K562 (cell line): ENCODE results near the gene IFNA1.
"Not testable (repeated sequence)": the region's sequence is repeated elsewhere in the genome, so short reads cannot be mapped to it uniquely, and the experiment has no call there.

Experiments used
- BMI1 ChIP-seq: fragments of 150-350 bp; IDR thresholded peaks from 2 replicates; pipeline ENCODE4 v1.6.1; 2014; ENCODE audit warnings: low read length
- CTCF ChIP-seq, 3 experiments: IDR thresholded peaks in 2 of 3; conservative IDR thresholded peaks in 1 of 3; 2 replicates each; pipeline ENCODE4 v1.5.1; 2011 to 2012; ENCODE audit warnings: low read length in 3 of 3, mild to moderate bottlenecking in 3 of 3, control low read depth in 2 of 3, improper control_type of control experiment in 1 of 3, inconsistent platforms in 1 of 3, low read depth in 1 of 3, mixed read lengths in 1 of 3, moderate library complexity in 1 of 3; ENCODE audit not compliant: insufficient read depth in 2 of 3
- ELF1 ChIP-seq: fragments of 200-800 bp; sonication (Bioruptor generic); IDR thresholded peaks from 2 replicates; pipeline ENCODE4 v1.6.1; 2016; ENCODE audit warnings: missing genetic modification characterization, missing compliant biosample characterization
- EP300 ChIP-seq: IDR thresholded peaks from 2 replicates; pipeline ENCODE4 v1.6.1; 2012; ENCODE audit warnings: low read length, improper control_type of control experiment
- POLR2A ChIP-seq: fragments of 450-650 bp; conservative IDR thresholded peaks from 2 replicates; pipeline ENCODE4 v1.6.1; 2016
- SRSF9 ChIP-seq: fragments of 200-400 bp; formaldehyde crosslinking; IDR thresholded peaks from 2 replicates; pipeline ENCODE4 v1.6.1; 2017; ENCODE audit warnings: low read depth, low read length, borderline replicate concordance
- ZFX ChIP-seq: sonication (generic); formaldehyde crosslinking; IDR thresholded peaks from 2 replicates; pipeline ENCODE4 v1.8.0; 2022; ENCODE audit warnings: mild to moderate bottlenecking, missing genetic modification reagents, moderate library complexity
- TF ChIP-seq, protein P1 (sequence below): fragments of 450-650 bp; conservative IDR thresholded peaks from 2 replicates; pipeline ENCODE4 v1.6.1; 2016; ENCODE audit warnings: missing genetic modification characterization, low read depth, mild to moderate bottlenecking, missing compliant biosample characterization, moderate library complexity
- TF ChIP-seq, protein P2 (sequence below), 2 experiments: fragments of 450-650 bp; conservative IDR thresholded peaks; 2 replicates each; pipeline ENCODE4 v1.6.1; 2017; ENCODE audit warnings: mild to moderate bottlenecking in 2 of 2, moderate library complexity in 2 of 2
- TF ChIP-seq, protein P3 (sequence below): sonication (generic); formaldehyde crosslinking; IDR thresholded peaks from 2 replicates; pipeline ENCODE4 v1.8.0; 2022; ENCODE audit warnings: mild to moderate bottlenecking, missing genetic modification reagents, borderline replicate concordance

DNA sequence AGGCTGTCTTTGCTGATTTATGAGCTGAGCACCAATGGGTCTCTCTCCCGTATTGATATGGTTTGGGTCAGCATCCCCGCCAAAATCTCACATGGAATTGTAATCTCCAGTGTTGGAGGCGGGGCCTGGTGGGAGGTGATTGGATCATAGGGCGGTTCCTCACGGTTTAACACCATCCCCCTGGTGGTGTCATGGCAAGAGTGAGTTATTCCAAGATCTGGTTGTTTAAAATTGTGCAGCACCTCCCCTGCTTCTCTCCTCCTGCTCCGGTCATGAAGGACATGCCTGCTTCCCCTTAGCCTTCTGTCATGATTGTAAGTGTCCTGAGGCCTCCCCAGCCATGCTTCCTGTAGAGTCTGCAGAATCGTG is 5.2 kb upstream of the IFNA1 start:
- TF ChIP-seq ELF1; BMI1; CTCF (IDR thresholded peaks at IDR 0.05 in 2 of 3, conservative IDR thresholded peaks at IDR 0.05 in 1 of 3; ENCODE audit: insufficient read depth in 2 of 3, low read depth in 1 of 3, low read length in 3 of 3); ZFX (CRISPR knock-in tag); POLR2A; SRSF9; EP300: not testable (repeated sequence)
- TF ChIP-seq, protein P1, sequence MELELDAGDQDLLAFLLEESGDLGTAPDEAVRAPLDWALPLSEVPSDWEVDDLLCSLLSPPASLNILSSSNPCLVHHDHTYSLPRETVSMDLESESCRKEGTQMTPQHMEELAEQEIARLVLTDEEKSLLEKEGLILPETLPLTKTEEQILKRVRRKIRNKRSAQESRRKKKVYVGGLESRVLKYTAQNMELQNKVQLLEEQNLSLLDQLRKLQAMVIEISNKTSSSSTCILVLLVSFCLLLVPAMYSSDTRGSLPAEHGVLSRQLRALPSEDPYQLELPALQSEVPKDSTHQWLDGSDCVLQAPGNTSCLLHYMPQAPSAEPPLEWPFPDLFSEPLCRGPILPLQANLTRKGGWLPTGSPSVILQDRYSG (tag) = not testable (repeated sequence)
- TF ChIP-seq, protein P2, sequence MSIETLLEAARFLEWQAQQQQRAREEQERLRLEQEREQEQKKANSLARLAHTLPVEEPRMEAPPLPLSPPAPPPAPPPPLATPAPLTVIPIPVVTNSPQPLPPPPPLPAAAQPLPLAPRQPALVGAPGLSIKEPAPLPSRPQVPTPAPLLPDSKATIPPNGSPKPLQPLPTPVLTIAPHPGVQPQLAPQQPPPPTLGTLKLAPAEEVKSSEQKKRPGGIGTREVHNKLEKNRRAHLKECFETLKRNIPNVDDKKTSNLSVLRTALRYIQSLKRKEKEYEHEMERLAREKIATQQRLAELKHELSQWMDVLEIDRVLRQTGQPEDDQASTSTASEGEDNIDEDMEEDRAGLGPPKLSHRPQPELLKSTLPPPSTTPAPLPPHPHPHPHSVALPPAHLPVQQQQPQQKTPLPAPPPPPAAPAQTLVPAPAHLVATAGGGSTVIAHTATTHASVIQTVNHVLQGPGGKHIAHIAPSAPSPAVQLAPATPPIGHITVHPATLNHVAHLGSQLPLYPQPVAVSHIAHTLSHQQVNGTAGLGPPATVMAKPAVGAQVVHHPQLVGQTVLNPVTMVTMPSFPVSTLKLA (conservative IDR thresholded peaks at IDR 0.05) = not testable (repeated sequence)
- TF ChIP-seq, protein P3, sequence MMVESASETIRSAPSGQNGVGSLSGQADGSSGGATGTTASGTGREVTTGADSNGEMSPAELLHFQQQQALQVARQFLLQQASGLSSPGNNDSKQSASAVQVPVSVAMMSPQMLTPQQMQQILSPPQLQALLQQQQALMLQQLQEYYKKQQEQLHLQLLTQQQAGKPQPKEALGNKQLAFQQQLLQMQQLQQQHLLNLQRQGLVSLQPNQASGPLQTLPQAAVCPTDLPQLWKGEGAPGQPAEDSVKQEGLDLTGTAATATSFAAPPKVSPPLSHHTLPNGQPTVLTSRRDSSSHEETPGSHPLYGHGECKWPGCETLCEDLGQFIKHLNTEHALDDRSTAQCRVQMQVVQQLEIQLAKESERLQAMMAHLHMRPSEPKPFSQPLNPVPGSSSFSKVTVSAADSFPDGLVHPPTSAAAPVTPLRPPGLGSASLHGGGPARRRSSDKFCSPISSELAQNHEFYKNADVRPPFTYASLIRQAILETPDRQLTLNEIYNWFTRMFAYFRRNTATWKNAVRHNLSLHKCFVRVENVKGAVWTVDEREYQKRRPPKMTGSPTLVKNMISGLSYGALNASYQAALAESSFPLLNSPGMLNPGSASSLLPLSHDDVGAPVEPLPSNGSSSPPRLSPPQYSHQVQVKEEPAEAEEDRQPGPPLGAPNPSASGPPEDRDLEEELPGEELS (CRISPR knock-in tag) = not testable (repeated sequence)
